Lower leg skin (tissue), 3 donors: ENCODE data around the gene SCAF4.

Experiments used
- CTCF ChIP-seq, 3 donors: fragments of 450-650 bp; IDR thresholded peaks; one replicate each; pipeline ENCODE4 v1.5.1; 2016; ENCODE audit warnings: antibody characterized with exemption in 3 of 3, mild to moderate bottlenecking in 3 of 3, moderate library complexity in 2 of 3
- POLR2A ChIP-seq, 2 donors: fragments of 450-650 bp; IDR thresholded peaks; one replicate each; pipeline ENCODE4 v1.6.1; 2016 to 2017; ENCODE audit warnings: antibody characterized with exemption in 2 of 2, mild to moderate bottlenecking in 1 of 2, moderate library complexity in 1 of 2

- no peak for TF ChIP-seq POLR2A (IDR thresholded peaks at IDR 0.05)
- TF ChIP-seq CTCF (IDR thresholded peaks at IDR 0.05) = no peak
Measured at GRCh38 chr21:31755027-31755426, 23.1 kb upstream of the SCAF4 start.
